IMR-90 (cell line): ENCODE measurements around the gene JPT2. TPM values are rescaled to one million over a fixed set of nuclear protein-coding genes. Genes with fewer than 3 reads are reported as not detected.

Experiments
- ATAC-seq: fragments of 200-7000 bp; cut with Tn5 transposase; 2 replicates; pipeline ENCODE4 v1.9.1; 2020; ENCODE audit warnings: low read depth, mild to moderate bottlenecking, moderate library complexity
- BruUV-seq: library from RNA; stranded (reverse); fragments of 400-500 nt; replicated peaks from 2 replicates; lab custom pipeline; 2021; lab: Mats Ljungman, UMichigan
- CTCF ChIA-PET: fragments of 300-600 bp; formaldehyde crosslinking; extraction: SDS; loops from one replicate; lab custom pipeline; 2021; ENCODE audit warnings: antibody characterized with exemption; lab: Yijun Ruan, JAX
- POLR2A ChIA-PET: fragments of 300-600 bp; sonication (Branson Sonifier 250); formaldehyde crosslinking; loops from one replicate; lab custom pipeline; 2022; ENCODE audit warnings: antibody characterized with exemption; ENCODE audit not compliant: unreplicated experiment; lab: Charles Lee
- DNase-seq: peaks from one replicate; pipeline ENCODE4 v3.0.0; 2013
- H2AFZ ChIP-seq: replicated peaks from 2 replicates; pipeline ENCODE3; 2013; ENCODE audit warnings: low read length, mild to moderate bottlenecking; ENCODE audit not compliant: poor library complexity
- H2AK5ac ChIP-seq: 2 replicates; pipeline ENCODE4 v1.6.1; 2013; ENCODE audit warnings: low read depth, low read length, inconsistent platforms
- H2AK9ac ChIP-seq: replicated peaks from 2 replicates; pipeline ENCODE3; 2013; ENCODE audit warnings: mild to moderate bottlenecking, low read depth, low read length, moderate library complexity; ENCODE audit not compliant: poor library complexity
- H2BK120ac ChIP-seq: 2 replicates; pipeline ENCODE4 v1.6.1; 2013; ENCODE audit warnings: low read depth, low read length, inconsistent platforms
- H2BK15ac ChIP-seq: 3 replicates; pipeline ENCODE4 v1.6.1; 2013; ENCODE audit warnings: low read depth, low read length, inconsistent platforms
- H2BK20ac ChIP-seq: 2 replicates; pipeline ENCODE4 v1.6.1; 2013; ENCODE audit warnings: low read depth, mild to moderate bottlenecking, inconsistent platforms, low read length, moderate library complexity
- H2BK5ac ChIP-seq: 2 replicates; pipeline ENCODE4 v1.6.1; 2013; ENCODE audit warnings: mild to moderate bottlenecking, low read depth, low read length, inconsistent platforms; ENCODE audit not compliant: poor library complexity, severe bottlenecking
- H3K14ac ChIP-seq: replicated peaks from 2 replicates; pipeline ENCODE4 v1.6.1; 2013; ENCODE audit warnings: low read depth, low read length, inconsistent platforms
- H3K18ac ChIP-seq: 2 replicates; pipeline ENCODE4 v1.6.1; 2013; ENCODE audit warnings: low read depth, low read length, control low read depth
- H3K23ac ChIP-seq: 2 replicates; pipeline ENCODE4 v1.6.1; 2013; ENCODE audit warnings: low read depth, low read length, inconsistent platforms
- H3K27ac ChIP-seq: 2 replicates; pipeline ENCODE4 v1.5.1; 2013; ENCODE audit warnings: mild to moderate bottlenecking, control low read depth, low read length; ENCODE audit not compliant: insufficient read depth
- H3K27me3 ChIP-seq: 2 replicates; pipeline ENCODE4 v1.6.1; 2013; ENCODE audit warnings: low read length; ENCODE audit not compliant: control insufficient read depth, insufficient read depth
- H3K36me3 ChIP-seq: 2 replicates; pipeline ENCODE4 v1.6.1; 2013; ENCODE audit warnings: low read length, mixed read lengths; ENCODE audit not compliant: control insufficient read depth, insufficient read depth
- H3K4ac ChIP-seq: 2 replicates; pipeline ENCODE4 v1.6.1; 2013; ENCODE audit warnings: low read depth, low read length, inconsistent platforms
- H3K4me1 ChIP-seq: 2 replicates; pipeline ENCODE4 v1.6.1; 2013; ENCODE audit warnings: low read length, mixed read lengths; ENCODE audit not compliant: control insufficient read depth, insufficient read depth
- H3K4me2 ChIP-seq: 2 replicates; pipeline ENCODE4 v1.6.1; 2013; ENCODE audit warnings: low read depth, mild to moderate bottlenecking, control low read depth, low read length, moderate library complexity
- H3K4me3 ChIP-seq: 2 replicates; pipeline ENCODE4 v1.5.1; 2013; ENCODE audit warnings: low read depth, mild to moderate bottlenecking, control low read depth, low read length, moderate library complexity; ENCODE audit not compliant: insufficient read depth
- H3K56ac ChIP-seq: 2 replicates; pipeline ENCODE4 v1.6.1; 2013; ENCODE audit warnings: low read length, inconsistent platforms; ENCODE audit not compliant: insufficient read depth; ENCODE audit errors: extremely low read depth
- H3K79me1 ChIP-seq, 2 experiments: 2 replicates each; pipeline ENCODE4 v1.6.1; 2013; ENCODE audit warnings: low read length in 2 of 2, inconsistent platforms in 1 of 2, low read depth in 1 of 2
- H3K9ac ChIP-seq: 2 replicates; pipeline ENCODE4 v1.6.1; 2013; ENCODE audit warnings: low read depth, low read length, control low read depth
- H3K9me1 ChIP-seq: 2 replicates; pipeline ENCODE4 v1.6.1; 2013; ENCODE audit warnings: low read length, inconsistent platforms; ENCODE audit not compliant: insufficient read depth
- H3K9me3 ChIP-seq: 2 replicates; pipeline ENCODE4 v1.6.1; 2013; ENCODE audit warnings: low read length; ENCODE audit not compliant: control insufficient read depth, insufficient read depth
- H4K20me1 ChIP-seq: 2 replicates; pipeline ENCODE4 v1.6.1; 2013; ENCODE audit warnings: low read length, inconsistent platforms; ENCODE audit not compliant: insufficient read depth
- H4K5ac ChIP-seq: 2 replicates; pipeline ENCODE4 v1.6.1; 2013; ENCODE audit warnings: mild to moderate bottlenecking, low read depth, low read length, control low read depth
- H4K8ac ChIP-seq, 2 experiments: 2 replicates each; pipeline ENCODE4 v1.6.1; 2013; ENCODE audit warnings: low read depth in 2 of 2, low read length in 2 of 2, control low read depth in 1 of 2, inconsistent platforms in 1 of 2
- H4K91ac ChIP-seq: 2 replicates; pipeline ENCODE4 v1.6.1; 2013; ENCODE audit warnings: low read depth, low read length, inconsistent platforms; ENCODE audit not compliant: insufficient read depth
- BHLHE40 ChIP-seq: fragments of 150-350 bp; IDR thresholded peaks from 2 replicates; pipeline ENCODE4 v1.6.1; 2016; ENCODE audit warnings: mild to moderate bottlenecking, low read depth, low read length
- ELK1 ChIP-seq: fragments of 150-350 bp; IDR thresholded peaks from 2 replicates; pipeline ENCODE4 v1.6.1; 2016; ENCODE audit warnings: low read depth, mild to moderate bottlenecking, low read length, moderate library complexity, borderline replicate concordance
- FOS ChIP-seq: fragments of 150-350 bp; IDR thresholded peaks from 2 replicates; pipeline ENCODE4 v1.6.1; 2016; ENCODE audit warnings: low read depth, low read length
- MAFK ChIP-seq: IDR thresholded peaks from 2 replicates; pipeline ENCODE4 v1.6.1; 2012; ENCODE audit warnings: low read depth, low read length, improper control_type of control experiment
- NFE2L2 ChIP-seq: fragments of 150-350 bp; IDR thresholded peaks from 2 replicates; pipeline ENCODE4 v1.6.1; 2016; ENCODE audit warnings: low read depth, mild to moderate bottlenecking, low read length
- RCOR1 ChIP-seq: IDR thresholded peaks from 2 replicates; pipeline ENCODE4 v1.6.1; 2012; ENCODE audit warnings: mild to moderate bottlenecking, low read length, improper control_type of control experiment; ENCODE audit not compliant: insufficient replicate concordance
- SMC3 ChIP-seq: fragments of 150-350 bp; IDR thresholded peaks from 2 replicates; pipeline ENCODE4 v1.6.1; 2016; ENCODE audit warnings: low read depth, mild to moderate bottlenecking, antibody characterized with exemption, low read length, moderate library complexity
- WGBS, 2 experiments: methylation state at CpG; one replicate each; pipeline versions ENCODE4 v1.1.5 to v1.1.7; 2013; ENCODE audit warnings: missing lambda C conversion rate in 2 of 2; ENCODE audit not compliant: insufficient read length in 1 of 2; ENCODE audit errors: extremely low coverage in 2 of 2; 5-methylcytosine and 5-hydroxymethylcytosine counted together
- dilution Hi-C: fragments of 300-500 bp; cut with HindIII; formaldehyde crosslinking; loops from one replicate; pipeline ENCODE4 v1.14.3; 2018; ENCODE audit warnings: low sequenced_read_pairs; ENCODE audit not compliant: unreplicated experiment
- in situ Hi-C: fragments of 300-500 bp; cut with MboI; formaldehyde crosslinking; loops from 3 replicates; pipeline ENCODE4 v1.14.3; 2019; ENCODE audit warnings: low sequenced_read_pairs, inconsistent platforms, mixed read lengths
- intact Hi-C: fragments of 100-400 bp; cut with micrococcal nuclease; formaldehyde crosslinking; loops from 2 replicates; pipeline ENCODE4 v1.10.0; 2022
- polyA plus RNA-seq, 3 experiments: library from polyadenylated mRNA; depleted of rRNA; stranded (reverse); fragments of >200 nt; gene quantifications; 2 replicates each; pipeline ENCODE4 v1.2.3, GENCODE V29; 2012; ENCODE audit warnings: low replicate concordance in 1 of 3
- total RNA-seq: library from RNA; depleted of rRNA; stranded (reverse); fragments of >200 nt; gene quantifications from 2 replicates; pipeline ENCODE4 v1.2.3, GENCODE V29; 2012

The JPT2 gene
- total and polyA plus RNA-seq, 2 of the 4 experiments (the other 2 are of a cell fraction): 40.0 to 41.5 TPM

- TF ChIP-seq RCOR1 (no peak), SMC3 (no peak), BHLHE40 (no peak), FOS (no peak), ELK1 (no peak)
Measured at GRCh38 chr16:1659031-1659430, 19.0 kb upstream of the JPT2 start (continued).

DNA sequence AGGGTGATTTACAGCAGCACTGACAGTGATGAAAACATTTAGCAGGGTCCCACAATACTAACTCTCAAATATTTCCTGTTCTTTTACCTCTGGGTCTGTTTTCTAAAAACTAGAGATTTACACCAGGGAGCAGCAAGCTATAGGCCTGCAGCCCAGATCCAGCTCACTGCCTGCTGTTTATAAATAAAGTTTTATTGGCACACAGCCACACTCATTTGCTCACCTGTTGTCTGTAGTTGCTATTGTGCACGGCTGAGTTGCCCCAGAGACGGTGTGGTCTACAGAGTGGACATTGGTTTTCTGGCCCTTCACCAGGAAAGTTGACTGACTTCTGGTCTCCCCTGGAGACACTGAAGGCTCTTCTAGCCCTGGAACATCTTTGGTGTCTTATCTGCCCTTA lies 16.3 kb upstream of the JPT2 start:
- Histone ChIP-seq H2BK20ac (no peak overlapping the region), H3K56ac (no peak overlapping the region), H3K14ac (no peak overlapping the region), H2BK15ac (no peak overlapping the region), H2BK120ac (no peak overlapping the region), H4K8ac (no peak overlapping the region), H3K9ac (no peak overlapping the region), H3K23ac (no peak overlapping the region), H3K27me3 (no peaks in the 10 kb centered on the region), H2BK5ac (no peak overlapping the region), H3K9me3 (no peaks in the 10 kb centered on the region), H4K91ac (no peak overlapping the region), H3K4me2 (no peak overlapping the region), H3K79me1 (peaks cover 3 to 6% of the 10 kb centered on the region in 2 experiments; a peak in 2 of 4 replicates), H2AK5ac (no peak overlapping the region), H3K18ac (no peak overlapping the region), H3K4me1 (no peaks in the 10 kb centered on the region), H3K27ac (no peak overlapping the region), H2AFZ (no peak overlapping the region), H4K20me1 (peaks cover 4% of the 10 kb centered on the region; the same call in 1 of the 2 replicates), H2AK9ac (no peak overlapping the region), H3K9me1 (no peaks in the 10 kb centered on the region; the same call in 1 of the 2 replicates), H3K4ac (no peak overlapping the region), H3K36me3 (peaks cover 72% of the 10 kb centered on the region), H3K4me3 (no peak overlapping the region), H4K5ac (no peak overlapping the region)
- dilution Hi-C loops: no loop called here
- in situ Hi-C loops: no loop called here
- DNase-seq (no peak), ATAC-seq (no peak)
- 94% methylated on average over 2 of the region's 2 CpGs; no CpG with 5 or more reads in 1 of the 2 experiments for WGBS, 2 experiments
- intact Hi-C loops: no loop called here
- ChIA-PET CTCF (no interaction called here), POLR2A (no interaction called here)
- TF ChIP-seq NFE2L2 (no peak), MAFK (no peak), RCOR1 (no peak)
- BruUV-seq: no TSS peak
